ENCODE measurements around the gene FAM89A. TPM values are rescaled to one million over a fixed set of nuclear protein-coding genes. Genes with fewer than 3 reads are reported as not detected.

Gene FAM89A
- total RNA-seq, 1 experiment from 2014 or later, result 23.6 TPM

DNA sequence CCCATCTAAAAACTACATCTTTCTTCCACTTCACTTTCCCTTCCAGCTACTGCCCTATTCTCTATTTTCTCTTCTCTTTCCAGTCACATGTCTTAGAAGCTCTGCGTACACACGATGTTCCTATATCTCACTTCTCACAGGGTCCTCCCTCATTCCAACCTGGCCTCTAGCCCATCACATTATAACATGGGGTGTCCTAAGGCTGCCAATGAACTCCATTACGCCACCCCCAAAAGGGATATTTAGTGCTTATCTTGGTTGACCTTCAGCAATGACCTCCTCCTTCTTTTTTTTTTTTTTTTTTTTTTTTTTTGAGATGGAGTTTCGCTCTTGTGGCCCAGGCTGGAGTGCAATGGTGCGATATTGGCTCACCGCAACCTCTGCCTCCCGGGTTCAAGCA is 38.2 kb upstream of the FAM89A start:
- H3K27me3 ChIP-seq (ENCODE audit: insufficient read depth, low read length), result no peaks in the 10 kb centered on the region
- no peak overlapping the region for H3K27ac ChIP-seq (ENCODE audit: low read depth, low read length)
- H3K9me3 ChIP-seq (ENCODE audit: control insufficient read depth in 1 of 2, insufficient read depth in 1 of 2, low read depth in 1 of 2, low read length in 2 of 2), result no peaks in the 10 kb centered on the region
- no peaks in the 10 kb centered on the region for H3K4me1 ChIP-seq (ENCODE audit: control insufficient read depth in 1 of 2, insufficient read depth in 2 of 2, low read length in 2 of 2)
- ATAC-seq (no peak), DNase-seq (ENCODE audit: low read depth, low spot score) (no peak)
- H3K79me2 ChIP-seq (ENCODE audit: insufficient read depth, low read length), result no peaks in the 10 kb centered on the region
- no peaks in the 10 kb centered on the region for H3K9me2 ChIP-seq (ENCODE audit: insufficient read depth)
- H2AFZ ChIP-seq (ENCODE audit: low read depth, low read length, poor library complexity, severe bottlenecking), result no peak overlapping the region
- ChIA-PET POLR2A (no interaction called here), RAD21 (ENCODE audit: low non-redundant PET in 1 of 2, low total read pairs in 2 of 2, uncharacterized antibody in 2 of 2, unreplicated experiment in 2 of 2) (no interaction called here), CTCF (interaction anchor here (1.1 kb wide), 1 partner anchor 14 kb away, joined by 3 read pairs; no protein-coding TSS in a partner anchor)
- no peak overlapping the region for H3K9ac ChIP-seq (ENCODE audit: low read length)
- H3K4me2 ChIP-seq (ENCODE audit: low read length), result no peak overlapping the region
- H4K20me1 ChIP-seq (ENCODE audit: insufficient read depth), result no peaks in the 10 kb centered on the region
- no peak overlapping the region for H3K4me3 ChIP-seq (replicated peaks in 1 of 2; ENCODE audit: low read depth in 1 of 2, low read length in 2 of 2)
- intact Hi-C loops (cut with micrococcal nuclease), result no loop called here
- BruUV-seq (replicated peaks), result no TSS peak
- TF ChIP-seq ZNF274 (IDR thresholded peaks at IDR 0.05; ENCODE audit: low read depth, low read length), result no peak
- no peak for TF ChIP-seq EZH2phosphoT487 (IDR thresholded peaks at IDR 0.05; ENCODE audit: borderline replicate concordance)
- TF ChIP-seq TCF7L2 (IDR thresholded peaks at IDR 0.05; ENCODE audit: borderline replicate concordance, extremely low read depth, insufficient read depth, insufficient read length), result no peak
- TF ChIP-seq, protein P1, sequence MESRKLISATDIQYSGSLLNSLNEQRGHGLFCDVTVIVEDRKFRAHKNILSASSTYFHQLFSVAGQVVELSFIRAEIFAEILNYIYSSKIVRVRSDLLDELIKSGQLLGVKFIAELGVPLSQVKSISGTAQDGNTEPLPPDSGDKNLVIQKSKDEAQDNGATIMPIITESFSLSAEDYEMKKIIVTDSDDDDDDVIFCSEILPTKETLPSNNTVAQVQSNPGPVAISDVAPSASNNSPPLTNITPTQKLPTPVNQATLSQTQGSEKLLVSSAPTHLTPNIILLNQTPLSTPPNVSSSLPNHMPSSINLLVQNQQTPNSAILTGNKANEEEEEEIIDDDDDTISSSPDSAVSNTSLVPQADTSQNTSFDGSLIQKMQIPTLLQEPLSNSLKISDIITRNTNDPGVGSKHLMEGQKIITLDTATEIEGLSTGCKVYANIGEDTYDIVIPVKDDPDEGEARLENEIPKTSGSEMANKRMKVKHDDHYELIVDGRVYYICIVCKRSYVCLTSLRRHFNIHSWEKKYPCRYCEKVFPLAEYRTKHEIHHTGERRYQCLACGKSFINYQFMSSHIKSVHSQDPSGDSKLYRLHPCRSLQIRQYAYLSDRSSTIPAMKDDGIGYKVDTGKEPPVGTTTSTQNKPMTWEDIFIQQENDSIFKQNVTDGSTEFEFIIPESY (IDR thresholded peaks at IDR 0.05; ENCODE audit: extremely low read depth, insufficient replicate concordance, low read length), result no peak
- no peak for TF ChIP-seq SIN3A (IDR thresholded peaks at IDR 0.05; ENCODE audit: low read depth)
- no peak for TF ChIP-seq EZH2 (IDR thresholded peaks at IDR 0.05)
- TF ChIP-seq JUND (IDR thresholded peaks at IDR 0.05), result no peak
- TF ChIP-seq, protein P2, sequence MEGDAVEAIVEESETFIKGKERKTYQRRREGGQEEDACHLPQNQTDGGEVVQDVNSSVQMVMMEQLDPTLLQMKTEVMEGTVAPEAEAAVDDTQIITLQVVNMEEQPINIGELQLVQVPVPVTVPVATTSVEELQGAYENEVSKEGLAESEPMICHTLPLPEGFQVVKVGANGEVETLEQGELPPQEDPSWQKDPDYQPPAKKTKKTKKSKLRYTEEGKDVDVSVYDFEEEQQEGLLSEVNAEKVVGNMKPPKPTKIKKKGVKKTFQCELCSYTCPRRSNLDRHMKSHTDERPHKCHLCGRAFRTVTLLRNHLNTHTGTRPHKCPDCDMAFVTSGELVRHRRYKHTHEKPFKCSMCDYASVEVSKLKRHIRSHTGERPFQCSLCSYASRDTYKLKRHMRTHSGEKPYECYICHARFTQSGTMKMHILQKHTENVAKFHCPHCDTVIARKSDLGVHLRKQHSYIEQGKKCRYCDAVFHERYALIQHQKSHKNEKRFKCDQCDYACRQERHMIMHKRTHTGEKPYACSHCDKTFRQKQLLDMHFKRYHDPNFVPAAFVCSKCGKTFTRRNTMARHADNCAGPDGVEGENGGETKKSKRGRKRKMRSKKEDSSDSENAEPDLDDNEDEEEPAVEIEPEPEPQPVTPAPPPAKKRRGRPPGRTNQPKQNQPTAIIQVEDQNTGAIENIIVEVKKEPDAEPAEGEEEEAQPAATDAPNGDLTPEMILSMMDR (IDR thresholded peaks at IDR 0.05 in 2 of 3, conservative IDR thresholded peaks at IDR 0.05 in 1 of 3; ENCODE audit: borderline replicate concordance in 1 of 3, insufficient read depth in 1 of 3, low read depth in 2 of 3, low read length in 2 of 3), result no peak
- no peak for TF ChIP-seq CEBPB (IDR thresholded peaks at IDR 0.05; ENCODE audit: low read depth)
- TF ChIP-seq SP1 (IDR thresholded peaks at IDR 0.05; ENCODE audit: low read depth), result no peak
- TF ChIP-seq, protein P3, sequence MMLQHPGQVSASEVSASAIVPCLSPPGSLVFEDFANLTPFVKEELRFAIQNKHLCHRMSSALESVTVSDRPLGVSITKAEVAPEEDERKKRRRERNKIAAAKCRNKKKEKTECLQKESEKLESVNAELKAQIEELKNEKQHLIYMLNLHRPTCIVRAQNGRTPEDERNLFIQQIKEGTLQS (IDR thresholded peaks at IDR 0.05), result no peak
- no peak for TF ChIP-seq CBX3 (IDR thresholded peaks at IDR 0.05; ENCODE audit: low read depth)
- TF ChIP-seq EGR1 (IDR thresholded peaks at IDR 0.05; ENCODE audit: low read depth), result no peak
- no peak for TF ChIP-seq POLR2A (IDR thresholded peaks at IDR 0.05; ENCODE audit: borderline replicate concordance, extremely low read depth, insufficient read depth, insufficient read length)
- TF ChIP-seq YY1 (IDR thresholded peaks at IDR 0.05; ENCODE audit: extremely low read depth, insufficient replicate concordance, low read depth, low read length), result no peak
- no peak for TF ChIP-seq ZFX (IDR thresholded peaks at IDR 0.05)
- no peak for TF ChIP-seq RAD21 (IDR thresholded peaks at IDR 0.05; ENCODE audit: low read depth)
- no peaks in the 10 kb centered on the region for H3K36me3 ChIP-seq (ENCODE audit: control insufficient read depth in 1 of 2, insufficient read depth in 2 of 2, low read length in 2 of 2)

Data from HCT116 (cell line).